K562 (cell line): Measurements from ENCODE around the gene DPY30. TPM values are rescaled to one million over a fixed set of nuclear protein-coding genes. Genes with fewer than 3 reads are reported as not detected.

Experiments used
- ATAC-seq: fragments of 200-7000 bp; cut with Tn5 transposase; 3 replicates; pipeline ENCODE4 v1.9.1; 2020; ENCODE audit warnings: moderate library complexity
- BruUV-seq: library from RNA; stranded (reverse); fragments of 400-500 nt; replicated peaks from 2 replicates; lab custom pipeline; 2021; lab: Mats Ljungman, UMichigan
- CTCF ChIA-PET: fragments of 300-600 bp; formaldehyde crosslinking; extraction: SDS; loops from one replicate; lab custom pipeline; 2021; ENCODE audit warnings: low intra/inter-chr PET ratio; lab: Yijun Ruan, JAX
- POLR2A ChIA-PET: fragments of 300-600, 350-650 bp; sonication (Branson Sonifier 250); formaldehyde crosslinking; extraction: SDS; loops from one replicate; lab custom pipeline; 2021; ENCODE audit warnings: antibody characterized with exemption, inconsistent platforms; lab: Yijun Ruan, JAX
- DNase-seq, 4 experiments: peaks; one replicate each; pipeline versions ENCODE4 v3.0.0 to v3.0.0-alpha.2; 2011 to 2018; ENCODE audit warnings: low spot score in 3 of 4, mixed read lengths in 3 of 4; ENCODE audit errors: extremely low read depth in 1 of 4
- FAIRE-seq: peaks from 2 replicates; lab custom pipeline; 2011; peaks lifted over from hg19 to GRCh38; lab: Jason Lieb, UNC
- H2AFZ ChIP-seq: 2 replicates; pipeline ENCODE4 v1.6.0; 2011; ENCODE audit warnings: low read depth, low read length, control low read depth, inconsistent platforms
- H3K27ac ChIP-seq: fragments of 200-600 bp; 3 replicates; pipeline ENCODE4 v1.8.0; 2011; ENCODE audit warnings: low read depth, mild to moderate bottlenecking, control low read depth, inconsistent platforms, low read length, moderate library complexity, mixed read lengths; ENCODE audit errors: extremely low read depth
- H3K27me3 ChIP-seq, 2 experiments: fragments of 300-600 bp in 1 of 2; 2 replicates in 1 of 2; 3 replicates in 1 of 2; pipeline versions ENCODE4 v1.6.0 to v1.8.0; 2011; ENCODE audit warnings: inconsistent platforms in 2 of 2, low read length in 2 of 2, mild to moderate bottlenecking in 1 of 2, mixed read lengths in 1 of 2, moderate library complexity in 1 of 2; ENCODE audit not compliant: control insufficient read depth in 2 of 2, insufficient read depth in 2 of 2
- H3K36me3 ChIP-seq: fragments of 300-600 bp; 3 replicates; pipeline ENCODE4 v1.8.0; 2011; ENCODE audit warnings: mild to moderate bottlenecking, low read length, inconsistent platforms; ENCODE audit not compliant: control insufficient read depth, insufficient read depth
- H3K4me1 ChIP-seq, 2 experiments: fragments of 200-600 bp in 1 of 2; replicated peaks in 1 of 2; 2 replicates in 1 of 2; 3 replicates in 1 of 2; pipeline versions ENCODE4 v1.5.1 to v1.8.0; 2011; ENCODE audit warnings: inconsistent platforms in 2 of 2, low read length in 2 of 2, mild to moderate bottlenecking in 1 of 2, mixed read lengths in 1 of 2, moderate library complexity in 1 of 2; ENCODE audit not compliant: control insufficient read depth in 2 of 2, insufficient read depth in 2 of 2
- H3K4me2 ChIP-seq: 2 replicates; pipeline ENCODE4 v1.6.1; 2011; ENCODE audit warnings: low read length, control low read depth, inconsistent platforms, mixed read lengths; ENCODE audit not compliant: insufficient read depth
- H3K4me3 ChIP-seq: fragments of 200-600 bp; sonication (generic), shearing (Covaris generic); 2 replicates; pipeline ENCODE4 v1.5.1; 2016; ENCODE audit warnings: control low read depth, inconsistent platforms
- H3K79me2 ChIP-seq: fragments of 200-600 bp; 3 replicates; pipeline ENCODE4 v1.8.0; 2011; ENCODE audit warnings: low read length, inconsistent platforms; ENCODE audit not compliant: control insufficient read depth, insufficient read depth
- H3K9ac ChIP-seq, 2 experiments: 2 replicates each; pipeline versions ENCODE4 v1.6.0 to v1.6.1; 2011; ENCODE audit warnings: low read depth in 2 of 2, low read length in 2 of 2, control low read depth in 1 of 2, inconsistent platforms in 1 of 2, mild to moderate bottlenecking in 1 of 2, mixed read lengths in 1 of 2; ENCODE audit not compliant: insufficient read depth in 1 of 2
- H3K9me1 ChIP-seq: one replicate; pipeline ENCODE4 v1.6.0; 2011; ENCODE audit warnings: inconsistent platforms, mild to moderate bottlenecking, low read length, moderate library complexity; ENCODE audit not compliant: control insufficient read depth, insufficient read depth
- H3K9me3 ChIP-seq: replicated peaks from 2 replicates; pipeline ENCODE4 v1.5.1; 2011; ENCODE audit warnings: low read depth, low read length, inconsistent platforms; ENCODE audit not compliant: control insufficient read depth, insufficient read depth
- H4K20me1 ChIP-seq: replicated peaks from 2 replicates; pipeline ENCODE4 v1.6.1; 2011; ENCODE audit warnings: low read length, inconsistent platforms, mixed read lengths; ENCODE audit not compliant: control insufficient read depth, insufficient read depth
- ATF3 ChIP-seq, 2 experiments: fragments of 450-650 bp in 1 of 2; sonication (generic) in 1 of 2; formaldehyde crosslinking in 1 of 2; IDR thresholded peaks in 1 of 2; conservative IDR thresholded peaks in 1 of 2; 2 replicates each; pipeline versions ENCODE4 v1.6.1 to v1.8.1; 2016 to 2023; ENCODE audit warnings: mild to moderate bottlenecking in 2 of 2, moderate library complexity in 2 of 2, inconsistent platforms in 1 of 2, missing genetic modification reagents in 1 of 2
- KLF13 ChIP-seq: fragments of 450-650 bp; IDR thresholded peaks from 2 replicates; pipeline ENCODE4 v1.6.1; 2016; ENCODE audit warnings: missing genetic modification characterization, low read depth, mild to moderate bottlenecking, missing compliant biosample characterization, moderate library complexity, borderline replicate concordance
- WGBS: fragments of 100-300 bp; shearing (Covaris generic); methylation state at CpG from one replicate; pipeline ENCODE4 v1.1.6; 2016; ENCODE audit warnings: low coverage, mixed read lengths; ENCODE audit not compliant: insufficient coverage; ENCODE audit errors: missing lambda C conversion rate; 5-methylcytosine and 5-hydroxymethylcytosine counted together
- in situ Hi-C: fragments of 300-500 bp; cut with MboI; formaldehyde crosslinking; loops from 4 replicates; pipeline ENCODE4 v1.15.0; 2018; ENCODE audit warnings: inconsistent platforms, mixed read lengths
- intact Hi-C: fragments of 100-400 bp; cut with micrococcal nuclease; formaldehyde crosslinking; loops from 2 replicates; pipeline ENCODE4 v1.14.2; 2022
- polyA plus RNA-seq, 8 experiments: library from polyadenylated mRNA; depleted of rRNA in 4 of 8; stranded (reverse) in 5 of 8; unstranded in 3 of 8; fragments of >200 nt; fragmentation: Nextera tagmentation in 2 of 8; fragmentation: Illumina TruSeq in 1 of 8; extraction: Ambion mirVana in 2 of 8; extraction: Trizol in 1 of 8; gene quantifications; 2 replicates each; pipeline versions ENCODE4 v1.2.1 to v1.2.3, GENCODE V29; 2011 to 2014; ENCODE audit warnings: inconsistent platforms in 1 of 8, missing spikeins in 1 of 8
- total RNA-seq, 7 experiments: library from RNA; depleted of rRNA in 6 of 7; stranded (reverse); fragments of >200 nt in 6 of 7; fragmentation: Illumina TruSeq in 2 of 7; extraction: Trizol in 2 of 7; gene quantifications; 2 replicates each; pipeline versions ENCODE4 v1.2.1 to v1.2.3, GENCODE V29; 2011 to 2021; ENCODE audit warnings: low replicate concordance in 1 of 7

DPY30 gene
- total and polyA plus RNA-seq, 9 of the 15 experiments (the other 6 are each of a cell fraction or from before 2014, with no cell fraction given): 64.6 to 402 (median 116) TPM

DNA sequence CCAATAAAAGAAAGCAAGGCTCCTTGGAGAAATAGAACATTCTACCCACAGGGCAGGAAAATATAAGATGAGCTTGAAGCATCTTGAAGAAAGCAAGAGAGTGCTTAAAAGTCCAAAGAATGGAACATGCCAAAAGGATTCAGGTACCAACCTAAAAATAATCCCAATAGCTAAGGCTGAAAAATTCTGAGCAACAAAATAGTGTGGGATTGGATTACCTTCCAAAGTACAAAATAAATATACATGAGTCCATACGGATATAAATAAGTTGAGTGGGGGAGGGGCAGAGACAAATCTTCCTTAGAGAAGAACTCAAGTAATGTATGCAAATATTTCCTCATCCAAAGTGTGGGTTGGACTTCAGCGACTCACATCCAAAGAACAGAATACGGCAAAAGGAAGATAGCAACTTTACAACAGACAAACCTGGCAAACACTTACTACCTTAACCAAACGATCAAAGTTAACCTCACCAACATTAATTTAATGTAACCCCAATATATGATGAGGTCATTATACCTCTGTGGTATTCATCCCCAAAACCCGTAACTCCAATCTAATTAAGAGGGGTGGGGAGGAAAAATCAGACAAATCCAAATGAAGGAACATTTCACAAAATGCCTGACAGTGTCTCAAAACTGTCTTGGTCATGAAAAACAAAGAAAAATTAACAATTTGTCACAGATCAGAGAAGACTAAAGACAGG, 55.7 kb downstream of the DPY30 start:
- intact Hi-C loops: no loop called here
- CTCF ChIA-PET: no interaction called here
- FAIRE-seq: no peak

More for the DNA sequence above, 55.7 kb downstream of the DPY30 start:
- H2AFZ ChIP-seq: no peak overlapping the region
- peaks cover 4% of the 10 kb centered on the region; the same call in 2 of the 3 replicates for H3K36me3 ChIP-seq
- no peaks in the 10 kb centered on the region for H3K9me1 ChIP-seq
- H4K20me1 ChIP-seq: no peaks in the 10 kb centered on the region; the same call in 1 of the 2 replicates
- no peak for DNase-seq
- H3K9ac ChIP-seq: no peak overlapping the region
- H3K4me1 ChIP-seq: peaks cover 6 to 15% of the 10 kb centered on the region in 2 experiments; a peak in 4 of 5 replicates
- no TSS peak for BruUV-seq
- H3K4me3 ChIP-seq: no peak overlapping the region
- no peaks in the 10 kb centered on the region for H3K27me3 ChIP-seq
- no peak overlapping the region for H3K27ac ChIP-seq
- TF ChIP-seq KLF13 (tag) (no peak), ATF3 (IDR thresholded peaks at IDR 0.05) (peak; percentile 22; the same call in 1 of the 2 replicates), ATF3 (CRISPR knock-in tag; conservative IDR thresholded peaks at IDR 0.05) (no peak)
- POLR2A ChIA-PET: no interaction called here
- H3K9me3 ChIP-seq: no peaks in the 10 kb centered on the region
- no peak overlapping the region for H3K4me2 ChIP-seq
- 80% methylated on average over 5 of the region's 5 CpGs for WGBS
- ATAC-seq: no peak
- in situ Hi-C loops: no loop called here
- peaks cover 93% of the 10 kb centered on the region for H3K79me2 ChIP-seq
